Measurements from ENCODE around the gene TPRG1L. TPM values are rescaled to one million over a fixed set of nuclear protein-coding genes. Genes with fewer than 3 reads are reported as not detected.
"Not testable (repeated sequence)": the region's sequence is repeated elsewhere in the genome, so short reads cannot be mapped to it uniquely, and the experiment has no call there.

Gene TPRG1L
- total RNA-seq, 1 experiment from 2014 or later, result 13.7 TPM

DNA sequence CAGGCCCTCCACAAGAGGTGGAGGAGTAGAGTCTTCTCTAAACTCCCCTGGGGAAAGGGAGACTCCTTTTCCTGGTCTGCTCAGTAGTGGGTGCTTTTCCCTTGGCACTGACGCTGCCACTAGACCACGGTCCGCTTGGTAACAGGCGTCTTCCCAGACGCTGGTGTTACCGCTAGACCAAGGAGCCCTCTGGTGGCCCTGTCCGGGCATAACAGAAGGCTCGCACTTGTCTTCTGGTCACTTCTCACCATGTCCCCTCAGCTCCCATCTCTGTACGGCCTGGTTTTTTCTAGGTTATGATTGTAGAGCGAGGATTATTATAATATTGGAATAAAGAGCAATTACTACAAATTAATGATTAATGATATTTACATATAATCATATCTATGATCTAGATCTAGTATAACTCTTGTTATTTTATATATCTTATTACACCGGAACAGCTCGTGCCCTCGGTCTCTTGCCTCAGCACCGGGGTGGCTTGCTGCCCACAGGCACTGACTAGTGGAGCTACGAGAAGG lies 3.6 kb upstream of the TPRG1L start:
- TF ChIP-seq, protein P1, sequence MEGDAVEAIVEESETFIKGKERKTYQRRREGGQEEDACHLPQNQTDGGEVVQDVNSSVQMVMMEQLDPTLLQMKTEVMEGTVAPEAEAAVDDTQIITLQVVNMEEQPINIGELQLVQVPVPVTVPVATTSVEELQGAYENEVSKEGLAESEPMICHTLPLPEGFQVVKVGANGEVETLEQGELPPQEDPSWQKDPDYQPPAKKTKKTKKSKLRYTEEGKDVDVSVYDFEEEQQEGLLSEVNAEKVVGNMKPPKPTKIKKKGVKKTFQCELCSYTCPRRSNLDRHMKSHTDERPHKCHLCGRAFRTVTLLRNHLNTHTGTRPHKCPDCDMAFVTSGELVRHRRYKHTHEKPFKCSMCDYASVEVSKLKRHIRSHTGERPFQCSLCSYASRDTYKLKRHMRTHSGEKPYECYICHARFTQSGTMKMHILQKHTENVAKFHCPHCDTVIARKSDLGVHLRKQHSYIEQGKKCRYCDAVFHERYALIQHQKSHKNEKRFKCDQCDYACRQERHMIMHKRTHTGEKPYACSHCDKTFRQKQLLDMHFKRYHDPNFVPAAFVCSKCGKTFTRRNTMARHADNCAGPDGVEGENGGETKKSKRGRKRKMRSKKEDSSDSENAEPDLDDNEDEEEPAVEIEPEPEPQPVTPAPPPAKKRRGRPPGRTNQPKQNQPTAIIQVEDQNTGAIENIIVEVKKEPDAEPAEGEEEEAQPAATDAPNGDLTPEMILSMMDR (conservative IDR thresholded peaks at IDR 0.05; ENCODE audit: low read depth, low read length), result peak; percentile 58
- H3K9me3 ChIP-seq (ENCODE audit: low read depth, low read length, poor library complexity, severe bottlenecking); H3K4me3 ChIP-seq (ENCODE audit: low read depth, low read length, poor library complexity, severe bottlenecking); BruUV-seq (replicated peaks); H3K27me3 ChIP-seq (replicated peaks; ENCODE audit: insufficient read depth, low read depth, low read length, poor library complexity); H3K36me3 ChIP-seq (ENCODE audit: insufficient read depth, low read length, poor library complexity, severe bottlenecking); H3K27ac ChIP-seq (ENCODE audit: low read depth, low read length, poor library complexity, severe bottlenecking); H3K4me1 ChIP-seq (ENCODE audit: insufficient read depth, low read length, poor library complexity, severe bottlenecking): not testable (repeated sequence)
- CTCF ChIA-PET, result interaction anchor here (0.6 to 2.0 kb wide), 4 partner anchors 91 to 168 kb away, joined by 3 to 10 read pairs (median 6); no protein-coding TSS in a partner anchor
- POLR2A ChIA-PET (ENCODE audit: low non-redundant PET), result interaction anchor here (0.6 kb wide), 1 partner anchor 114 kb away, joined by 3 read pairs; no protein-coding TSS in a partner anchor
- intact Hi-C loops (cut with micrococcal nuclease; ENCODE audit: unreplicated experiment), result loop anchor here (2.0 kb wide), 1 partner anchor 168 kb away; no protein-coding TSS in a partner anchor
- peak; percentile 41 for DNase-seq (ENCODE audit: low spot score)

DNA sequence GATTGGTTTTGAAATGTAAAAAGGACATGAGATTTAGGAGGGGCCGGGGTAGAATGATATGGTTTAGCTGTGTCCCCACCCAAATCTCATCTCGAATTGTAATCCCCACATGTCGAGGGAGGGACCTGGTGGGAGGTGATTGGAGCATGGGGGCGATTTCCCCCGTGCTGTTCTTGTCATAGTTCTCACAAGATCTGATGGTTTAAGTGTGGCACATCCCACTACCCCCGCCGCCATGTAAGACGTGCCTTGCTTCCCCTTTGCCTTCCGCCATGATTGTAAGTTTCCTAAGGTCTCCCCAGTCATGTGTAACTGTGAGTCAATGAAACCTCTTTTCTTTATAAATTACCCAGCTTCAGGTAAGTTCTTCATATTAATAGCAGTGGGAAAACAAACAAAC lies 2.7 kb upstream of the TPRG1L start:
- H3K27ac ChIP-seq (ENCODE audit: low read depth, low read length, poor library complexity, severe bottlenecking); H3K27me3 ChIP-seq (replicated peaks; ENCODE audit: insufficient read depth, low read depth, low read length, poor library complexity); intact Hi-C loops (cut with micrococcal nuclease; ENCODE audit: unreplicated experiment); POLR2A ChIA-PET (ENCODE audit: low non-redundant PET); H3K36me3 ChIP-seq (ENCODE audit: insufficient read depth, low read length, poor library complexity, severe bottlenecking); DNase-seq (ENCODE audit: low spot score); BruUV-seq (replicated peaks); H3K9me3 ChIP-seq (ENCODE audit: low read depth, low read length, poor library complexity, severe bottlenecking); H3K4me1 ChIP-seq (ENCODE audit: insufficient read depth, low read length, poor library complexity, severe bottlenecking); H3K4me3 ChIP-seq (ENCODE audit: low read depth, low read length, poor library complexity, severe bottlenecking): not testable (repeated sequence)
- CTCF ChIA-PET, result interaction anchor here (1.3 kb wide), 1 partner anchor 131 kb away, joined by 8 read pairs; no protein-coding TSS in a partner anchor

DNA sequence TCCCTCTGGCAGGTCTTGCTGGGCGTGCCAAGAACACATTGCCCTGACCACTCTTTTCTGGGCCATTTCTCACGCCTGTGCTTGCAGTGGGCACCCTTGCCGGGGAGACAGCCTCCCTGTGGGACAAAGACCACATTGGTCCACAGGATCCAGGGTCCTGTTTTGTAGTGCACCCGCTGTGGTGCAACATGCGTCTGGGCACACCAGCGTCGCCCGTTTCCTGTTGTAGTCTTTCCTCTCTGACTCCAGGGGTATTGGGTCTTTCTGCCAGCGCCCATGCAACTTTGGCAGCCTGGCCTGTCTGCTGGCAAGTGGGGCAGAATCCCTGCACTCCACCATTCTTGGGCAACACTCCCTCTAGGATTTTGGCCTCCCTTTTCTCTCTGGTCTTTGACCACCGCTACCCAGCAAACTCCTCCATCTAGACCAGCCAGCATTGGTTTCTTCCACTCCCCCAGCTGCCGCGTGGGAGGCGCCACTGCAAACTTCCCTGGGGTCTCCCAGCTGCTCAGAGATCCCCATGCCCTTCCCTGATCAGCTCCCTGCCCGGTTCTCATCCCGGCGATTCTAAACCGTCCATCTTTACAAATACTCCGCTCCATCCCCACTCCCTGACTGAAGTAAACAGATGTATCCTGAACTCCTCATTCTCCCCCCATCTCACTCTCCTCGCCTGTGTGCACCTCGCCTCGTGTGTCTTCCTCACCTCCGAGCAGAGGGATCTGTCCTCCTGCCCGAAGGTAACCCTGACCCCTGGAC lies 1.2 kb upstream of the TPRG1L start:
- Histone ChIP-seq H3K4me1 (ENCODE audit: insufficient read depth, low read length, poor library complexity, severe bottlenecking) (peaks cover 3% of the 10 kb centered on the region), H3K4me3 (ENCODE audit: low read depth, low read length, poor library complexity, severe bottlenecking) (peak overlapping the region; percentile 64), H3K36me3 (ENCODE audit: insufficient read depth, low read length, poor library complexity, severe bottlenecking) (peaks cover 3% of the 10 kb centered on the region), H3K27ac (ENCODE audit: low read depth, low read length, poor library complexity, severe bottlenecking) (no peak overlapping the region), H3K27me3 (replicated peaks; ENCODE audit: insufficient read depth, low read depth, low read length, poor library complexity) (no peaks in the 10 kb centered on the region), H3K9me3 (ENCODE audit: low read depth, low read length, poor library complexity, severe bottlenecking) (no peaks in the 10 kb centered on the region)
- POLR2A ChIA-PET (ENCODE audit: low non-redundant PET), result no interaction called here
- TF ChIP-seq, protein P1 (conservative IDR thresholded peaks at IDR 0.05; ENCODE audit: low read depth, low read length), result no peak
- TF ChIP-seq EZH2 (IDR thresholded peaks at IDR 0.05; ENCODE audit: borderline replicate concordance, low read depth, low read length, poor library complexity, severe bottlenecking), result no peak
- intact Hi-C loops (cut with micrococcal nuclease; ENCODE audit: unreplicated experiment), result no loop called here
- CTCF ChIA-PET, result no interaction called here
- no peak for DNase-seq (ENCODE audit: low spot score)
- no TSS peak for BruUV-seq (replicated peaks)
